Endothelial cell of umbilical vein (primary cell): ENCODE measurements around the gene CNP. TPM values are rescaled to one million over a fixed set of nuclear protein-coding genes. Genes with fewer than 3 reads are reported as not detected.

Experiments
- BruUV-seq: library from RNA; stranded (reverse); fragments of 400-500 nt; replicated peaks from 2 replicates; lab custom pipeline; 2021; lab: Mats Ljungman, UMichigan
- CTCF ChIA-PET: fragments of 300-600, 350-600 bp; sonication (Branson Sonifier 250); formaldehyde crosslinking; loops from one replicate; lab custom pipeline; 2021; ENCODE audit warnings: antibody characterized with exemption, inconsistent platforms; lab: Charles Lee
- POLR2A ChIA-PET: fragments of 300-600, 350-600 bp; sonication (Branson Sonifier 250); formaldehyde crosslinking; loops from one replicate; lab custom pipeline; 2021; ENCODE audit warnings: antibody characterized with exemption, inconsistent platforms; lab: Charles Lee
- DNase-seq: peaks from one replicate; pipeline ENCODE4 v3.0.0-alpha.2; 2011; ENCODE audit warnings: low read depth, low spot score
- FAIRE-seq: peaks from 2 replicates; lab custom pipeline; 2011; peaks lifted over from hg19 to GRCh38; lab: Jason Lieb, UNC
- H2AFZ ChIP-seq: 2 replicates; pipeline ENCODE4 v1.6.0; 2012; ENCODE audit warnings: low read depth, low read length, control low read depth, inconsistent platforms
- H3K27ac ChIP-seq: 2 replicates; pipeline ENCODE4 v1.5.1; 2011; ENCODE audit warnings: low read depth, mild to moderate bottlenecking, control low read depth, low read length, moderate library complexity; ENCODE audit not compliant: insufficient read depth
- H3K27me3 ChIP-seq, 2 experiments: 2 replicates each; pipeline versions ENCODE4 v1.6.0 to v1.6.1; 2011; ENCODE audit warnings: low read length in 2 of 2, mixed read lengths in 1 of 2; ENCODE audit not compliant: control insufficient read depth in 2 of 2, insufficient read depth in 2 of 2
- H3K36me3 ChIP-seq, 2 experiments: 2 replicates in 1 of 2; 3 replicates in 1 of 2; pipeline ENCODE4 v1.5.1; 2011; ENCODE audit warnings: low read length in 2 of 2, mild to moderate bottlenecking in 1 of 2, moderate library complexity in 1 of 2; ENCODE audit not compliant: control insufficient read depth in 2 of 2, insufficient read depth in 2 of 2; ENCODE audit errors: extremely low read depth in 1 of 2
- H3K4me1 ChIP-seq: 3 replicates; pipeline ENCODE4 v1.5.1; 2011; ENCODE audit warnings: mild to moderate bottlenecking, low read length; ENCODE audit not compliant: control insufficient read depth, insufficient read depth; ENCODE audit errors: extremely low read depth
- H3K4me2 ChIP-seq: 2 replicates; pipeline ENCODE4 v1.6.1; 2011; ENCODE audit warnings: low read length, control low read depth, mixed read lengths; ENCODE audit not compliant: insufficient read depth
- H3K4me3 ChIP-seq, 3 experiments: fragments of 200-600 bp in 1 of 3; sonication (generic), shearing (Covaris generic) in 1 of 3; replicated peaks in 1 of 3; 2 replicates each; pipeline ENCODE4 v1.5.1; 2011 to 2016; ENCODE audit warnings: control low read depth in 3 of 3, low read length in 3 of 3, mild to moderate bottlenecking in 2 of 3, inconsistent platforms in 1 of 3, low read depth in 1 of 3, moderate library complexity in 1 of 3; ENCODE audit not compliant: insufficient read depth in 1 of 3
- H3K79me2 ChIP-seq: 2 replicates; pipeline ENCODE4 v1.6.0; 2012; ENCODE audit warnings: low read length, inconsistent platforms; ENCODE audit not compliant: control insufficient read depth, insufficient read depth
- H3K9ac ChIP-seq: replicated peaks from 2 replicates; pipeline ENCODE3; 2011; ENCODE audit warnings: low read length, control low read depth; ENCODE audit not compliant: insufficient read depth; ENCODE audit errors: extremely low read depth
- H3K9me1 ChIP-seq: replicated peaks from 3 replicates; pipeline ENCODE4 v1.6.0; 2011; ENCODE audit warnings: mild to moderate bottlenecking, low read length; ENCODE audit not compliant: control insufficient read depth, insufficient read depth; ENCODE audit errors: extremely low read depth
- H3K9me3 ChIP-seq: replicated peaks from 2 replicates; pipeline ENCODE4 v1.5.1; 2012; ENCODE audit warnings: low read length, inconsistent platforms; ENCODE audit not compliant: control insufficient read depth, insufficient read depth
- H4K20me1 ChIP-seq: replicated peaks from 2 replicates; pipeline ENCODE3; 2011; ENCODE audit warnings: mild to moderate bottlenecking, low read length; ENCODE audit not compliant: control insufficient read depth, insufficient read depth; ENCODE audit errors: extremely low read depth
- CTCF ChIP-seq, 2 donors: IDR thresholded peaks; 1 replicate in 1 of 2; 2 replicates in 1 of 2; pipeline ENCODE4 v1.5.1; 2011; ENCODE audit warnings: low read length in 2 of 2, mild to moderate bottlenecking in 2 of 2, moderate library complexity in 2 of 2, control low read depth in 1 of 2, inconsistent platforms in 1 of 2, low read depth in 1 of 2; ENCODE audit not compliant: insufficient read depth in 1 of 2; ENCODE audit errors: extremely low read depth in 1 of 2
- EZH2 ChIP-seq: IDR thresholded peaks from 2 replicates; pipeline ENCODE4 v1.6.1; 2012; ENCODE audit warnings: borderline replicate concordance, low read depth, mild to moderate bottlenecking, moderate library complexity, low read length, inconsistent platforms; ENCODE audit not compliant: severe bottlenecking
- FOS ChIP-seq: IDR thresholded peaks from 2 replicates; pipeline ENCODE4 v1.6.1; 2011; ENCODE audit warnings: mild to moderate bottlenecking, low read length, moderate library complexity, borderline replicate concordance; ENCODE audit not compliant: insufficient read depth
- GATA2 ChIP-seq: IDR thresholded peaks from 2 replicates; pipeline ENCODE4 v1.7.0; 2011; ENCODE audit warnings: low read depth, mild to moderate bottlenecking, moderate library complexity, mixed read lengths, low read length; ENCODE audit not compliant: insufficient read length, insufficient read depth
- JUN ChIP-seq: IDR thresholded peaks from 2 replicates; pipeline ENCODE4 v1.6.1; 2011; ENCODE audit warnings: borderline replicate concordance, low read depth; ENCODE audit not compliant: insufficient read length, insufficient read depth
- MAX ChIP-seq: IDR thresholded peaks from 2 replicates; pipeline ENCODE4 v1.6.1; 2011; ENCODE audit not compliant: insufficient read depth, insufficient read length
- MYC ChIP-seq: IDR thresholded peaks from one replicate; pipeline ENCODE4 v1.6.1; 2011; ENCODE audit warnings: mild to moderate bottlenecking, low read depth, low read length
- POLR2A ChIP-seq: IDR thresholded peaks from 2 replicates; pipeline ENCODE4 v1.6.1; 2012; ENCODE audit warnings: low read depth, mild to moderate bottlenecking, control low read depth, low read length
- POLR2AphosphoS5 ChIP-seq: IDR thresholded peaks from 2 replicates; pipeline ENCODE4 v1.6.1; 2012; ENCODE audit warnings: low read depth, mild to moderate bottlenecking, control low read depth, low read length, moderate library complexity; ENCODE audit not compliant: insufficient read depth
- dilution Hi-C: fragments of 300-500 bp; cut with MboI; formaldehyde crosslinking; loops from one replicate; pipeline ENCODE4 v1.15.0; 2019; ENCODE audit warnings: low sequenced_read_pairs; ENCODE audit not compliant: extremely low pct_ligation_motif_present
- intact Hi-C: fragments of 100-400 bp; cut with micrococcal nuclease; formaldehyde crosslinking; loops from one replicate; pipeline ENCODE4 v1.10.0; 2022
- polyA plus RNA-seq, 4 experiments: library from polyadenylated mRNA; depleted of rRNA in 3 of 4; stranded (reverse) in 3 of 4; unstranded in 1 of 4; fragments of >200 nt; gene quantifications; 2 replicates each; pipeline versions ENCODE4 v1.2.1 to v1.2.3, GENCODE V29; 2011 to 2012; ENCODE audit warnings: missing spikeins in 1 of 4
- total RNA-seq: library from RNA; stranded (reverse); gene quantifications from 2 replicates; pipeline ENCODE4 v1.2.3, GENCODE V29; 2021

CNP gene
- total and polyA plus RNA-seq, 2 donors (not counting 3 experiments of a cell fraction or from before 2014, with no cell fraction given): 49.4 to 84.9 TPM

- no peak for TF ChIP-seq GATA2
- no peak for TF ChIP-seq JUN
- no peak for TF ChIP-seq FOS
- no peak for TF ChIP-seq MYC
- TF ChIP-seq POLR2A: no peak
- no peak for TF ChIP-seq CTCF (IDR thresholded peaks at IDR 0.05; ENCODE audit: extremely low read depth in 1 of 2, insufficient read depth in 1 of 2, low read depth in 1 of 2, low read length in 2 of 2)
- no peak for TF ChIP-seq POLR2AphosphoS5
- TF ChIP-seq MAX: no peak
- TF ChIP-seq EZH2: no peak
- dilution Hi-C loops (no loop called here), intact Hi-C loops (no loop called here)
- Histone ChIP-seq H3K27ac (no peak overlapping the region), H4K20me1 (peaks cover 11% of the 10 kb centered on the region), H3K79me2 (peaks cover 51% of the 10 kb centered on the region), H2AFZ (no peak overlapping the region), H3K4me3 (no peak overlapping the region), H3K4me2 (no peak overlapping the region), H3K9me1 (no peaks in the 10 kb centered on the region), H3K36me3 (peaks cover 21 to 39% of the 10 kb centered on the region in 2 experiments), H3K4me1 (peaks cover 16% of the 10 kb centered on the region), H3K27me3 (no peaks in the 10 kb centered on the region), H3K9me3 (no peaks in the 10 kb centered on the region), H3K9ac (no peak overlapping the region)
- CTCF ChIA-PET: no interaction called here
- no TSS peak for BruUV-seq
- POLR2A ChIA-PET: interaction anchor here (0.6 kb wide), 1 partner anchor 17 kb away, joined by 3 read pairs; no protein-coding TSS in a partner anchor
- no peak for FAIRE-seq
- DNase-seq: no peak
These were observed 34.0 kb downstream of the CNP start for GRCh38 chr17:42000413-42001133.
